ENCODE measurements around the gene P2RY6. TPM values are rescaled to one million over a fixed set of nuclear protein-coding genes. Genes with fewer than 3 reads are reported as not detected.

Gene P2RY6
- total RNA-seq, 1 experiment from 2014 or later: 0.15 TPM

DNA sequence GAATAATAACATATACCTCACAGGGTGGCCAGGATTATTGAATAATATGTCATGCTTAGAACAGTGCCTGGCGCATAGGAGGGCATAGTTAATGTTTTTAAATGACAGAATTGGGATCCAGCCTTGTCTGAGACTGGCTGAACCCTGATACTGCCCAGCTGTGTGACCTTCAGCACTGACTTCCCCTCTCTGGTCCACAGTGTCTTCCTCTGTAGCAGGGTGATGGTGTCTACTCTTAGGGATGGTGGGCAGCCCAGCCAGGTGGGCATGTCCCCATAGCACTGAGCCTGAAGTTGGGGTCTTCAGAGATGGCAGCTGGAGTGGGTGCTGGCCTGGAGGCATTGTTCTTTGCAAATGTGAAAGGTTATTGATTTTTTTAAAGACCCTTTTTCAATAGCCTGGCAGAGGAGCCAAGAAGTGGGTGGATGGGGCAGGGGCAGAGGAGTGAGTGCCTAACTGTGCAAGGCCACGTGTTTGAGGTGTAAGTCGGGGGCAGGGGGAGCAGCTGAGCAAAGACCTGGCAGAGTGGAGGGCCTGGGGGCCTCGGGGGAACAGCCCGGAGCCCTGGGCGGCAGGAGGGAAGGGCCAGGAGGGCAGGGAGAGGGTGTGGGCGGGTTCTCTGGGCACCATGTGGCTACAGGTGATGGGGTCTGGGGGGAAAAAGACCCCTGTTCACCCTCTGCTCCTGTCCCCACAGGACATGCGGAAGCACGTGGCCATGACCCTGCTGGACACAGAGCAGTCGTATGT is 74.2 kb downstream of the P2RY6 start:
- POLR2A ChIA-PET: no interaction called here
- Histone ChIP-seq H4K20me1 (ENCODE audit: insufficient read depth) (no peaks in the 10 kb centered on the region), H3K9me3 (ENCODE audit: control insufficient read depth in 1 of 2, insufficient read depth in 1 of 2, low read depth in 1 of 2, low read length in 2 of 2) (no peaks in the 10 kb centered on the region), H3K9me2 (ENCODE audit: insufficient read depth) (no peaks in the 10 kb centered on the region), H3K9ac (ENCODE audit: low read length) (no peak overlapping the region), H3K27me3 (ENCODE audit: insufficient read depth, low read length) (no peaks in the 10 kb centered on the region), H2AFZ (ENCODE audit: low read depth, low read length, poor library complexity, severe bottlenecking) (no peak overlapping the region), H3K4me2 (ENCODE audit: low read length) (no peak overlapping the region), H3K4me3 (replicated peaks in 1 of 2; ENCODE audit: low read depth in 1 of 2, low read length in 2 of 2) (no peak overlapping the region), H3K36me3 (ENCODE audit: control insufficient read depth in 1 of 2, insufficient read depth in 2 of 2, low read length in 2 of 2) (no peaks in the 10 kb centered on the region), H3K27ac (ENCODE audit: low read depth, low read length) (no peak overlapping the region), H3K4me1 (ENCODE audit: control insufficient read depth in 1 of 2, insufficient read depth in 2 of 2, low read length in 2 of 2) (no peaks in the 10 kb centered on the region), H3K79me2 (ENCODE audit: insufficient read depth, low read length) (no peaks in the 10 kb centered on the region)
- RAD21 ChIA-PET (ENCODE audit: low non-redundant PET in 1 of 2, low total read pairs in 2 of 2, uncharacterized antibody in 2 of 2, unreplicated experiment in 2 of 2): no interaction called here
- CTCF ChIA-PET: no interaction called here
- no TSS peak for BruUV-seq (replicated peaks)
- TF ChIP-seq ZNF274 (IDR thresholded peaks at IDR 0.05; ENCODE audit: low read depth, low read length) (no peak), ATF3 (IDR thresholded peaks at IDR 0.05) (no peak), CBX3 (IDR thresholded peaks at IDR 0.05; ENCODE audit: low read depth) (no peak), RAD21 (IDR thresholded peaks at IDR 0.05; ENCODE audit: low read depth) (no peak), YY1 (IDR thresholded peaks at IDR 0.05; ENCODE audit: extremely low read depth, insufficient replicate concordance, low read depth, low read length) (no peak), CTCF (IDR thresholded peaks at IDR 0.05 in 2 of 3, conservative IDR thresholded peaks at IDR 0.05 in 1 of 3; ENCODE audit: borderline replicate concordance in 1 of 3, insufficient read depth in 1 of 3, low read depth in 2 of 3, low read length in 2 of 3) (no peak), EZH2 (IDR thresholded peaks at IDR 0.05) (no peak), SP1 (IDR thresholded peaks at IDR 0.05; ENCODE audit: low read depth) (no peak), EZH2phosphoT487 (IDR thresholded peaks at IDR 0.05; ENCODE audit: borderline replicate concordance) (no peak), REST (IDR thresholded peaks at IDR 0.05; ENCODE audit: low read depth) (no peak), EGR1 (IDR thresholded peaks at IDR 0.05; ENCODE audit: low read depth) (no peak), CEBPB (IDR thresholded peaks at IDR 0.05; ENCODE audit: low read depth) (no peak), FOSL1 (IDR thresholded peaks at IDR 0.05; ENCODE audit: low read depth) (no peak), ZFX (IDR thresholded peaks at IDR 0.05) (no peak), SRF (IDR thresholded peaks at IDR 0.05; ENCODE audit: low read depth) (no peak), SIN3A (IDR thresholded peaks at IDR 0.05; ENCODE audit: low read depth) (no peak), POLR2AphosphoS5 (IDR thresholded peaks at IDR 0.05; ENCODE audit: low read depth, low read length) (no peak)
- TF ChIP-seq, protein P1, sequence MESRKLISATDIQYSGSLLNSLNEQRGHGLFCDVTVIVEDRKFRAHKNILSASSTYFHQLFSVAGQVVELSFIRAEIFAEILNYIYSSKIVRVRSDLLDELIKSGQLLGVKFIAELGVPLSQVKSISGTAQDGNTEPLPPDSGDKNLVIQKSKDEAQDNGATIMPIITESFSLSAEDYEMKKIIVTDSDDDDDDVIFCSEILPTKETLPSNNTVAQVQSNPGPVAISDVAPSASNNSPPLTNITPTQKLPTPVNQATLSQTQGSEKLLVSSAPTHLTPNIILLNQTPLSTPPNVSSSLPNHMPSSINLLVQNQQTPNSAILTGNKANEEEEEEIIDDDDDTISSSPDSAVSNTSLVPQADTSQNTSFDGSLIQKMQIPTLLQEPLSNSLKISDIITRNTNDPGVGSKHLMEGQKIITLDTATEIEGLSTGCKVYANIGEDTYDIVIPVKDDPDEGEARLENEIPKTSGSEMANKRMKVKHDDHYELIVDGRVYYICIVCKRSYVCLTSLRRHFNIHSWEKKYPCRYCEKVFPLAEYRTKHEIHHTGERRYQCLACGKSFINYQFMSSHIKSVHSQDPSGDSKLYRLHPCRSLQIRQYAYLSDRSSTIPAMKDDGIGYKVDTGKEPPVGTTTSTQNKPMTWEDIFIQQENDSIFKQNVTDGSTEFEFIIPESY (IDR thresholded peaks at IDR 0.05; ENCODE audit: extremely low read depth, insufficient replicate concordance, low read length): no peak
- ATAC-seq (no peak), DNase-seq (ENCODE audit: low read depth, low spot score) (no peak)
- intact Hi-C loops (cut with micrococcal nuclease): no loop called here

Data from HCT116 (cell line).